Neural progenitor cell (in vitro differentiated cells): Measurements from ENCODE around the gene CFAP157. TPM values are rescaled to one million over a fixed set of nuclear protein-coding genes. Genes with fewer than 3 reads are reported as not detected.

Experiments used
- DNase-seq: peaks from one replicate; pipeline ENCODE4 v3.0.0-alpha.2; 2016; ENCODE audit warnings: low spot score
- H2AFZ ChIP-seq: fragments of 200-600 bp; sonication (generic); replicated peaks from 2 replicates; pipeline ENCODE4 v1.6.1; 2016; ENCODE audit warnings: antibody characterized with exemption
- H3F3A ChIP-seq: fragments of 200-600 bp; sonication (generic); 2 replicates; pipeline ENCODE4 v1.6.1; 2016; ENCODE audit warnings: antibody characterized with exemption, low read depth
- H3K27ac ChIP-seq: fragments of 200-600 bp; sonication (generic); 2 replicates; pipeline ENCODE4 v1.5.1; 2016; ENCODE audit warnings: mild to moderate bottlenecking
- H3K27me3 ChIP-seq: fragments of 200-600 bp; sonication (generic); 2 replicates; pipeline ENCODE4 v1.6.1; 2016; ENCODE audit warnings: mild to moderate bottlenecking, moderate library complexity
- H3K36me3 ChIP-seq: fragments of 200-600 bp; sonication (generic); 2 replicates; pipeline ENCODE4 v1.5.1; 2016
- H3K4me1 ChIP-seq: fragments of 200-600 bp; sonication (generic); 2 replicates; pipeline ENCODE4 v1.6.1; 2016; ENCODE audit warnings: mixed run types
- H3K4me2 ChIP-seq: fragments of 200-600 bp; sonication (generic); 2 replicates; pipeline ENCODE4 v1.6.1; 2016
- H3K4me3 ChIP-seq: fragments of 200-600 bp; sonication (generic); 2 replicates; pipeline ENCODE4 v1.5.1; 2016
- H3K79me2 ChIP-seq: fragments of 200-600 bp; sonication (generic); 2 replicates; pipeline ENCODE4 v1.6.1; 2016; ENCODE audit warnings: low read depth
- H3K9ac ChIP-seq: fragments of 200-600 bp; sonication (generic); 2 replicates; pipeline ENCODE4 v1.6.1; 2016
- H3K9me3 ChIP-seq: fragments of 200-600 bp; sonication (generic); 2 replicates; pipeline ENCODE4 v1.5.1; 2016; ENCODE audit warnings: low read depth
- H4K20me1 ChIP-seq: fragments of 200-600 bp; sonication (generic); 2 replicates; pipeline ENCODE4 v1.6.1; 2016; ENCODE audit warnings: low read depth
- H3K27ac Mint-ChIP-seq: 3 replicates; pipeline ENCODE4 v1.8.0; 2021; ENCODE audit warnings: mixed read lengths
- H3K27me3 Mint-ChIP-seq: 2 replicates; pipeline ENCODE4 v1.8.0; 2022; ENCODE audit warnings: low read depth, mild to moderate bottlenecking, inconsistent platforms, moderate library complexity, mixed read lengths; ENCODE audit not compliant: insufficient read depth
- H3K36me3 Mint-ChIP-seq: 3 replicates; pipeline ENCODE4 v1.8.0; 2021; ENCODE audit warnings: mixed read lengths
- H3K4me1 Mint-ChIP-seq: 3 replicates; pipeline ENCODE4 v1.8.0; 2021; ENCODE audit warnings: mixed read lengths
- H3K4me3 Mint-ChIP-seq: 3 replicates; pipeline ENCODE4 v1.8.0; 2021; ENCODE audit warnings: mild to moderate bottlenecking, moderate library complexity, mixed read lengths
- H3K9me3 Mint-ChIP-seq: 3 replicates; pipeline ENCODE4 v1.8.0; 2020; ENCODE audit warnings: mixed read lengths
- EZH2 ChIP-seq: fragments of 200-600 bp; sonication (generic); IDR thresholded peaks from 2 replicates; pipeline ENCODE4 v1.6.1; 2017; ENCODE audit warnings: antibody characterized with exemption, mild to moderate bottlenecking, moderate library complexity
- EZH2phosphoT487 ChIP-seq: fragments of 200-600 bp; sonication (generic); IDR thresholded peaks from 2 replicates; pipeline ENCODE4 v1.6.1; 2017; ENCODE audit warnings: antibody characterized with exemption
- total RNA-seq: library from RNA; depleted of rRNA; stranded (reverse); fragments of >200 nt; gene quantifications from 2 replicates; pipeline ENCODE4 v1.2.3, GENCODE V29; 2015; ENCODE audit warnings: low replicate concordance
- TF ChIP-seq, protein P1 (sequence below): fragments of 200-600 bp; sonication (generic); IDR thresholded peaks from 2 replicates; pipeline ENCODE4 v1.5.1; 2017; ENCODE audit warnings: antibody characterized with exemption, mild to moderate bottlenecking

CFAP157 gene
- total RNA-seq, 1 donor from 2014 or later = not detected

DNA sequence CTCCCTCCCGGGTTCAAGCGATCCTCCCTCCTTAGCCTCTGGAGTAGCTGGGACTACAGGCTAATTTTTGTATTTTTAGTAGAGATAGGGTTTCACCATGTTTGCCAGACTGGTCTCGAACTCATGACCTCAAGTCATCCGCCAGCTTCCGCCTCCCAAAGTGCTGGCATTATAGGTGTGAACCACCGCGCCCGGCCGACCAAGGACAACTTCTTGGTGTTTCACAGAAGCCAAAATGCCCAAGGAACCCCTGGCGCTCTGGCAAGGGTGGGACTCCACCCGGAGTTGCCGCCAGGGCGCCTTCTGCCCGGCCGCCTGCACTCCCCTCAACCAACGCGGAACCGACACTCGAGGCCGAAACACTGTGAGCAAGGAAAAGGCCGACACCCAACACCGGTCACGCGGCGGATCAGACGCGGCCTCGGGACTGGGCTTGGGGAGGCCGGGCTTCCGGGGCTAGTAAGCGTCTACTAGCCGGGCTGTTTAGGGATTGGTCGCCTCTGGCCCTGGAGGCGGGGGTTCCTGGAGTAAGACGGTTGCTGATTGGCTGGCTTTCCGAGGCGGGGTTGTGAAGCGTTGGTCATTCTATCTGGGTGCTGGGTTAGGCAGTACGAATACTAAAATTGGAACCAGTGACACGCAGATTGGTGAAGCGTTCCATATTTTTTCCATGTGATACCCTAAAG is 7.7 kb upstream of the CFAP157 start:
- Histone ChIP-seq H3K9me3 (no peaks in the 10 kb centered on the region), H3K9ac (no peak overlapping the region), H3K4me3 (peak overlapping the region; percentile 36), H3K4me2 (peak overlapping the region; percentile 69), H3K4me1 (no peaks in the 10 kb centered on the region), H3K27ac (no peak overlapping the region), H2AFZ (peak overlapping the region; percentile 83), H3K27me3 (no peaks in the 10 kb centered on the region), H3F3A (peaks cover 18% of the 10 kb centered on the region), H3K36me3 (no peaks in the 10 kb centered on the region), H4K20me1 (no peaks in the 10 kb centered on the region), H3K79me2 (no peaks in the 10 kb centered on the region)
- DNase-seq = peak; percentile 97
- H3K4me1 Mint-ChIP-seq = peaks cover 3% of the 10 kb centered on the region
- H3K36me3 Mint-ChIP-seq = no peaks in the 10 kb centered on the region
- peak overlapping the region; percentile 75 for H3K4me3 Mint-ChIP-seq
- H3K27me3 Mint-ChIP-seq = peaks cover 5% of the 10 kb centered on the region
- no peak overlapping the region for H3K27ac Mint-ChIP-seq
- no peaks in the 10 kb centered on the region for H3K9me3 Mint-ChIP-seq
- TF ChIP-seq EZH2 (no peak), EZH2phosphoT487 (no peak)
- TF ChIP-seq, protein P1, sequence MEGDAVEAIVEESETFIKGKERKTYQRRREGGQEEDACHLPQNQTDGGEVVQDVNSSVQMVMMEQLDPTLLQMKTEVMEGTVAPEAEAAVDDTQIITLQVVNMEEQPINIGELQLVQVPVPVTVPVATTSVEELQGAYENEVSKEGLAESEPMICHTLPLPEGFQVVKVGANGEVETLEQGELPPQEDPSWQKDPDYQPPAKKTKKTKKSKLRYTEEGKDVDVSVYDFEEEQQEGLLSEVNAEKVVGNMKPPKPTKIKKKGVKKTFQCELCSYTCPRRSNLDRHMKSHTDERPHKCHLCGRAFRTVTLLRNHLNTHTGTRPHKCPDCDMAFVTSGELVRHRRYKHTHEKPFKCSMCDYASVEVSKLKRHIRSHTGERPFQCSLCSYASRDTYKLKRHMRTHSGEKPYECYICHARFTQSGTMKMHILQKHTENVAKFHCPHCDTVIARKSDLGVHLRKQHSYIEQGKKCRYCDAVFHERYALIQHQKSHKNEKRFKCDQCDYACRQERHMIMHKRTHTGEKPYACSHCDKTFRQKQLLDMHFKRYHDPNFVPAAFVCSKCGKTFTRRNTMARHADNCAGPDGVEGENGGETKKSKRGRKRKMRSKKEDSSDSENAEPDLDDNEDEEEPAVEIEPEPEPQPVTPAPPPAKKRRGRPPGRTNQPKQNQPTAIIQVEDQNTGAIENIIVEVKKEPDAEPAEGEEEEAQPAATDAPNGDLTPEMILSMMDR = peak; percentile 10

DNA sequence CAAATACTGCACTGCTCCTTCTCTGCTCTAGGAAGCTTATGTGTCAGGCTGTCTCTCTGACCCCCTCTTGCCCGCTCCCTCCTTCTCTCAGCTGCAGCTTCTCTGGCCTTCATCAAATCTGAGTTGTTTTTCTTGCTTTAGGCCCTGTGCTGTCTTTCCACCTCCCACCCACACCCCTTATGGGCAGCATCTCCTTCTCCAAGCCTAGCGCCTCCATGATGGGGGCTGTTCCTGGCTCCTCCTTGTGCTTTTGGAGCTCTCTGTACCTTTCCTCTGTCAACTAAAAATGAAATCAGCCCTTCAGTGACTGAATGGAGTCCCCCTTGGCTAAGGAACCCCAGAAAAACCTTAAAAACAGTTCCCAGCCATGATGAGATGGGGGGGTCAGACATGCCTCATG is 6.6 kb upstream of the CFAP157 start:
- H3K9ac ChIP-seq = no peak overlapping the region
- DNase-seq = no peak
- no peaks in the 10 kb centered on the region for H3K27me3 ChIP-seq
- H3K4me3 ChIP-seq = no peak overlapping the region
- H3K4me1 ChIP-seq = peaks cover 1% of the 10 kb centered on the region
- H3K9me3 ChIP-seq = no peaks in the 10 kb centered on the region
- no peak overlapping the region for H2AFZ ChIP-seq
- H3K27ac Mint-ChIP-seq = no peak overlapping the region
- peaks cover 7% of the 10 kb centered on the region for H3K4me1 Mint-ChIP-seq
- no peaks in the 10 kb centered on the region for H3K79me2 ChIP-seq
- no peaks in the 10 kb centered on the region for H4K20me1 ChIP-seq
- H3K9me3 Mint-ChIP-seq = no peaks in the 10 kb centered on the region
- peaks cover 18% of the 10 kb centered on the region for H3F3A ChIP-seq
- TF ChIP-seq EZH2phosphoT487 = no peak
- no peak for TF ChIP-seq EZH2
- TF ChIP-seq, protein P1 = no peak
- H3K36me3 Mint-ChIP-seq = no peaks in the 10 kb centered on the region
- no peak overlapping the region for H3K4me2 ChIP-seq
- H3K27me3 Mint-ChIP-seq = peaks cover 5% of the 10 kb centered on the region
- no peak overlapping the region for H3K27ac ChIP-seq
- peak overlapping the region; percentile 30 for H3K4me3 Mint-ChIP-seq
- no peaks in the 10 kb centered on the region for H3K36me3 ChIP-seq

DNA sequence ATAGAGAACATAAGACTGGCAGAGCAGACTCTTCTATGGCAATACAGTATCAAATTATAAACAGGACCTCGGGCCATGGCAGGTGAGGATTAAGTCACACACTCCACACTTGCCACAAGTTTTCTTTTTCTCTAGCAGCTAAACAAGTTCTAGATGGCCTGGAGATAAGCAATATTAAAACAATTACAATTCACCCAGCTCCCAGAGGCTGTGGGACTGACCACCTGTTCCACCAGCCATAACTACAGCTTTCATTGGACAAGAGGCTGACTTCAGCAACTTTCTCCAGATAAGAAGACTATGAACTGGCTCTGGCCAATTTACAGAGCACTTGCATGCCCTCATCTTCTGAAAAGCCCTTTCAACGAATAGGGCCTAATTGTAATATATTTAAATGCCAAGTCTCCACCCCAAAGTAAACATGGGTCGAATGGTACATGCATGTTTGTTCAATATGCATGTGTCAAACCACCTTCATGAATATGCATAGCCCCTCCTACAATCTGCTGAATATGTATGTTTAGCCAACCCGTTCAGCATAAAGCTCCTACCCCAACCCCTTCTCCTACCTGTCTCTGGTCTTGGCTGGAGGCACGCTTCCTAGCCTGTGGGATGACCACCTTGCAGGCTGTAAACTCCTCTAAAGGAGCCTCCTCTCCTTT is 6.1 kb upstream of the CFAP157 start:
- H3K36me3 Mint-ChIP-seq = no peaks in the 10 kb centered on the region
- Histone ChIP-seq H3K4me1 (peaks cover 7% of the 10 kb centered on the region), H3K36me3 (no peaks in the 10 kb centered on the region), H3K27me3 (no peaks in the 10 kb centered on the region), H3F3A (peaks cover 16% of the 10 kb centered on the region), H3K27ac (no peak overlapping the region), H4K20me1 (no peaks in the 10 kb centered on the region), H2AFZ (no peak overlapping the region), H3K4me2 (no peak overlapping the region), H3K4me3 (no peak overlapping the region), H3K9ac (no peak overlapping the region), H3K9me3 (no peaks in the 10 kb centered on the region), H3K79me2 (no peaks in the 10 kb centered on the region)
- no peaks in the 10 kb centered on the region for H3K9me3 Mint-ChIP-seq
- peaks cover 11% of the 10 kb centered on the region for H3K4me1 Mint-ChIP-seq
- H3K27ac Mint-ChIP-seq = no peak overlapping the region
- TF ChIP-seq EZH2phosphoT487 = no peak
- TF ChIP-seq EZH2 = no peak
- TF ChIP-seq, protein P1 = no peak
- no peak for DNase-seq
- peaks cover 5% of the 10 kb centered on the region for H3K27me3 Mint-ChIP-seq
- H3K4me3 Mint-ChIP-seq = no peak overlapping the region
